IPS-NIHi7 (cell line): ENCODE data around the gene HMGN3.
"Not testable (repeated sequence)": the region's sequence is repeated elsewhere in the genome, so short reads cannot be mapped to it uniquely, and the experiment has no call there.

Experiments used
- DNase-seq: peaks from one replicate; pipeline ENCODE4 v3.0.0; 2012; ENCODE audit warnings: mixed read lengths; ENCODE audit errors: extremely low spot score

Gene HMGN3

GRCh38 chr6:79234150-79235022, at the start of gene HMGN3:
TSS of gene HMGN3 (minus strand) at chr6:79234682.
- peak; percentile 96 for DNase-seq

GRCh38 chr6:79280756-79281155, 46.3 kb upstream of the HMGN3 start:
- no peak for DNase-seq

- DNase-seq: no peak
Measured at GRCh38 chr6:79277109-79277508, 42.6 kb upstream of the HMGN3 start.

- DNase-seq: no peak
Measured at GRCh38 chr6:79269877-79270276, 35.4 kb upstream of the HMGN3 start.

GRCh38 chr6:79267128-79267527, 32.6 kb upstream of the HMGN3 start:
- DNase-seq: no peak

- DNase-seq: no peak
Measured at GRCh38 chr6:79266051-79266450, 31.6 kb upstream of the HMGN3 start.

- DNase-seq: no peak
Measured at GRCh38 chr6:79263359-79263758, 28.9 kb upstream of the HMGN3 start.

- DNase-seq: no peak
Measured at GRCh38 chr6:79261666-79262065, 27.2 kb upstream of the HMGN3 start.

GRCh38 chr6:79260772-79261171, 26.3 kb upstream of the HMGN3 start:
- no peak for DNase-seq

- DNase-seq: no peak
Measured at GRCh38 chr6:79257381-79258205, 23.1 kb upstream of the HMGN3 start.

- not testable (repeated sequence) for DNase-seq
Measured at GRCh38 chr6:79256770-79257169, 22.3 kb upstream of the HMGN3 start.

GRCh38 chr6:79255086-79255485, 20.6 kb upstream of the HMGN3 start:
- DNase-seq: not testable (repeated sequence)

- no peak for DNase-seq
Measured at GRCh38 chr6:79250559-79250958, 16.1 kb upstream of the HMGN3 start.

GRCh38 chr6:79250107-79250514, 15.6 kb upstream of the HMGN3 start:
- peak; percentile 47 for DNase-seq

GRCh38 chr6:79249136-79249535, 14.7 kb upstream of the HMGN3 start:
- DNase-seq: no peak

- DNase-seq: no peak
Measured at GRCh38 chr6:79246891-79247290, 12.4 kb upstream of the HMGN3 start.

GRCh38 chr6:79241228-79241627, 6.7 kb upstream of the HMGN3 start:
- no peak for DNase-seq

GRCh38 chr6:79240509-79240908, 6.0 kb upstream of the HMGN3 start:
- no peak for DNase-seq

GRCh38 chr6:79239536-79240168, 5.2 kb upstream of the HMGN3 start:
- DNase-seq: no peak

GRCh38 chr6:79238919-79239318, 4.4 kb upstream of the HMGN3 start:
- DNase-seq: no peak

GRCh38 chr6:79236711-79237110, 2.2 kb upstream of the HMGN3 start:
- no peak for DNase-seq

- peak; percentile 89 for DNase-seq
Measured at GRCh38 chr6:79233611-79234149, 802 bp downstream of the HMGN3 start.
